ENCODE data around the gene IRF2BPL. TPM values are rescaled to one million over a fixed set of nuclear protein-coding genes. Genes with fewer than 3 reads are reported as not detected.

IRF2BPL gene
- total and polyA plus RNA-seq, 9 of the 15 experiments (the other 6 are each of a cell fraction or from before 2014, with no cell fraction given) = 0.52 to 21.6 (median 2.5) TPM

- peak; percentile 24 to 76; a peak in 2 of 4 replicates for TF ChIP-seq UBTF (IDR thresholded peaks at IDR 0.05; ENCODE audit: borderline replicate concordance in 1 of 2, low read depth in 2 of 2, low read length in 2 of 2)
- no peak for TF ChIP-seq BDP1 (IDR thresholded peaks at IDR 0.05; ENCODE audit: insufficient read depth, insufficient read length)
- TF ChIP-seq ZBTB7A (IDR thresholded peaks at IDR 0.05; ENCODE audit: borderline replicate concordance, control insufficient read depth, low read depth, low read length) = peak; percentile 79; the same call in 1 of the 2 replicates
- no peak for TF ChIP-seq CREB3L1 (IDR thresholded peaks at IDR 0.05; ENCODE audit: borderline replicate concordance, low read depth)
- no peak for TF ChIP-seq ZNF551 (CRISPR knock-in tag; IDR thresholded peaks at IDR 0.05)
- TF ChIP-seq ZNF695 (CRISPR knock-in tag; IDR thresholded peaks at IDR 0.05) = no peak
- no peak for TF ChIP-seq CBFA2T2 (conservative IDR thresholded peaks at IDR 0.05)
- no peak for TF ChIP-seq PTTG1 (tag; IDR thresholded peaks at IDR 0.05; ENCODE audit: low read depth)
- TF ChIP-seq PKNOX1 (IDR thresholded peaks at IDR 0.05) = no peak
- peak; percentile 31; the same call in 1 of the 2 replicates for TF ChIP-seq CREM (IDR thresholded peaks at IDR 0.05; ENCODE audit: low read depth)
- TF ChIP-seq CEBPG (CRISPR knock-in tag; IDR thresholded peaks at IDR 0.05) = peak; percentile 46; the same call in 1 of the 2 replicates
- 0 out of 4 replicates have a peak, but pooled peaks of 1 of the 2 experiments have one; percentile 9 for TF ChIP-seq CEBPG (tag; conservative IDR thresholded peaks at IDR 0.05 in 1 of 2, IDR thresholded peaks at IDR 0.05 in 1 of 2)
- no peak for TF ChIP-seq ZNF785 (CRISPR knock-in tag; IDR thresholded peaks at IDR 0.05)
- TF ChIP-seq SIRT6 (IDR thresholded peaks at IDR 0.05; ENCODE audit: low read depth, low read length) = no peak
- no peak for TF ChIP-seq ZNF696 (CRISPR knock-in tag; conservative IDR thresholded peaks at IDR 0.05)
- TF ChIP-seq HLTF (IDR thresholded peaks at IDR 0.05) = no peak
- TF ChIP-seq FOXM1 (IDR thresholded peaks at IDR 0.05; ENCODE audit: low read depth) = no peak
- no peak for TF ChIP-seq FOXM1 (CRISPR knock-in tag; IDR thresholded peaks at IDR 0.05; ENCODE audit: low read depth)
- TF ChIP-seq DACH1 (IDR thresholded peaks at IDR 0.05; ENCODE audit: partially characterized antibody) = no peak
- no peak for TF ChIP-seq ATF2 (CRISPR knock-in tag; IDR thresholded peaks at IDR 0.05)
- peak; percentile 36; the same call in 1 of the 2 replicates for TF ChIP-seq CXXC5 (CRISPR knock-in tag; IDR thresholded peaks at IDR 0.05)
These were observed 747 bp downstream of the IRF2BPL start (continued) for GRCh38 chr14:77027538-77028383.

Measured in K562 (cell line).